Measurements from ENCODE around the gene CCDC185.

The CCDC185 gene

GRCh38 chr1:223363057-223363855 lies 30.0 kb upstream of the CCDC185 start (continued):
- TF ChIP-seq ZNF660 (tag by site-specific recombination; IDR thresholded peaks at IDR 0.05) (no peak), ZFP69B (tag by site-specific recombination; IDR thresholded peaks at IDR 0.05) (no peak), ZNF792 (tag by site-specific recombination; IDR thresholded peaks at IDR 0.05) (no peak), KLF8 (tag by site-specific recombination; IDR thresholded peaks at IDR 0.05) (no peak; the same call in 1 of the 2 replicates), GLI2 (tag by site-specific recombination; IDR thresholded peaks at IDR 0.05; ENCODE audit: borderline replicate concordance, low read depth) (no peak), ZNF514 (tag by site-specific recombination; IDR thresholded peaks at IDR 0.05) (no peak), ZNF114 (tag by site-specific recombination; IDR thresholded peaks at IDR 0.05) (no peak), KLF16 (tag by site-specific recombination; IDR thresholded peaks at IDR 0.05) (peak; percentile 42; the same call in 1 of the 2 replicates), ZNF174 (tag by site-specific recombination; IDR thresholded peaks at IDR 0.05) (no peak), ZNF692 (tag by site-specific recombination; IDR thresholded peaks at IDR 0.05) (0 out of 2 replicates have a peak, but pooled peaks have one; percentile 32), ZNF362 (tag by site-specific recombination; IDR thresholded peaks at IDR 0.05) (no peak), ZNF423 (tag by site-specific recombination; IDR thresholded peaks at IDR 0.05) (0 out of 2 replicates have a peak, but pooled peaks have one; percentile 23), ZNF26 (tag by site-specific recombination; IDR thresholded peaks at IDR 0.05) (no peak), ZNF280C (tag by site-specific recombination; IDR thresholded peaks at IDR 0.05) (no peak), ZNF394 (tag by site-specific recombination; IDR thresholded peaks at IDR 0.05; ENCODE audit: borderline replicate concordance) (no peak; the same call in 1 of the 2 replicates), ZNF324 (tag by site-specific recombination; IDR thresholded peaks at IDR 0.05) (no peak), ZNF585B (tag by site-specific recombination; IDR thresholded peaks at IDR 0.05) (no peak), ZNF776 (tag by site-specific recombination; IDR thresholded peaks at IDR 0.05; ENCODE audit: borderline replicate concordance) (no peak), ZNF23 (tag by site-specific recombination; IDR thresholded peaks at IDR 0.05; ENCODE audit: borderline replicate concordance) (no peak), ZNF280D (tag by site-specific recombination; IDR thresholded peaks at IDR 0.05) (0 out of 2 replicates have a peak, but pooled peaks have one; percentile 11), ZNF501 (tag by site-specific recombination; IDR thresholded peaks at IDR 0.05) (no peak; the same call in 1 of the 2 replicates), PATZ1 (tag by site-specific recombination; IDR thresholded peaks at IDR 0.05) (peak; percentile 66), ZNF580 (tag by site-specific recombination; IDR thresholded peaks at IDR 0.05) (no peak), ZNF837 (tag by site-specific recombination; IDR thresholded peaks at IDR 0.05) (no peak), HOXD13 (CRISPR knock-in tag; IDR thresholded peaks at IDR 0.05; ENCODE audit: borderline replicate concordance) (no peak), ZNF48 (tag by site-specific recombination; IDR thresholded peaks at IDR 0.05) (no peak), TRIM28 (IDR thresholded peaks at IDR 0.05; ENCODE audit: borderline replicate concordance, low read length) (no peak), ZNF16 (tag by site-specific recombination; IDR thresholded peaks at IDR 0.05; ENCODE audit: low read depth) (no peak)

Data from HEK293 (cell line).